K562 (cell line): Measurements from ENCODE around the gene DYRK1B.

Experiments used
- CHD1 ChIP-seq: fragments of 200-600 bp; sonication (generic); IDR thresholded peaks from one replicate; pipeline ENCODE4 v1.6.1; 2012; ENCODE audit warnings: mild to moderate bottlenecking, moderate library complexity, low read length, inconsistent platforms
- POLR2A ChIP-seq: fragments of 450-650 bp; conservative IDR thresholded peaks from 2 replicates; pipeline ENCODE4 v1.6.1; 2016
- RCOR1 ChIP-seq, 2 experiments: IDR thresholded peaks; 2 replicates each; pipeline ENCODE4 v1.6.1; 2012; ENCODE audit warnings: low read depth in 2 of 2, low read length in 2 of 2, borderline replicate concordance in 1 of 2, improper control_type of control experiment in 1 of 2
- TAF7 ChIP-seq: fragments of 450-650 bp; IDR thresholded peaks from 2 replicates; pipeline ENCODE4 v1.6.1; 2016; ENCODE audit warnings: missing genetic modification characterization, missing compliant biosample characterization
- TF ChIP-seq, protein P1 (sequence below), 3 experiments: IDR thresholded peaks in 2 of 3; conservative IDR thresholded peaks in 1 of 3; 2 replicates each; pipeline ENCODE4 v1.5.1; 2011 to 2012; ENCODE audit warnings: low read length in 3 of 3, mild to moderate bottlenecking in 3 of 3, control low read depth in 2 of 3, improper control_type of control experiment in 1 of 3, inconsistent platforms in 1 of 3, low read depth in 1 of 3, mixed read lengths in 1 of 3, moderate library complexity in 1 of 3; ENCODE audit not compliant: insufficient read depth in 2 of 3
- TF ChIP-seq, protein P2 (sequence below): IDR thresholded peaks from 3 replicates; pipeline ENCODE4 v1.6.1; 2011; ENCODE audit warnings: borderline replicate concordance, mild to moderate bottlenecking; ENCODE audit not compliant: insufficient read length, insufficient read depth

DNA sequence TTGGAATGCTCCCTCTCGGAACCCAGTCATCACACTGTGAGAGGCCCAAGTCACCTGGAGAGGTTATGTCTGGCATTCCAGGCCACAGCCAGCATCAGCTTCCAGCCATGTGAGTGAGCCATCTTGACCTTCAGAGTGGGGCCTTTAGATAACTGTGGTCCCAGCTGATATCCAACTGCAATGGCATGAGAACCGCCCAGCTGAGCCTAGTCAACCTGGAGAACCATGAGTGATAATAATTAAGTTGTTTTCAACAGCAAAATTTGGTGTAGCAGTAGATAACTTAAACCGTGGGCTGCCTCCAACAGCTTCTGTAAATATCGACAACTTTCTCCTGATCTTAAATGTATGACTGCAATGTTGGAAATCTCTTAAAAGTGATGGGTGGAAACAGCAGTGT lies 24.6 kb downstream of the DYRK1B start:
- TF ChIP-seq, protein P1, sequence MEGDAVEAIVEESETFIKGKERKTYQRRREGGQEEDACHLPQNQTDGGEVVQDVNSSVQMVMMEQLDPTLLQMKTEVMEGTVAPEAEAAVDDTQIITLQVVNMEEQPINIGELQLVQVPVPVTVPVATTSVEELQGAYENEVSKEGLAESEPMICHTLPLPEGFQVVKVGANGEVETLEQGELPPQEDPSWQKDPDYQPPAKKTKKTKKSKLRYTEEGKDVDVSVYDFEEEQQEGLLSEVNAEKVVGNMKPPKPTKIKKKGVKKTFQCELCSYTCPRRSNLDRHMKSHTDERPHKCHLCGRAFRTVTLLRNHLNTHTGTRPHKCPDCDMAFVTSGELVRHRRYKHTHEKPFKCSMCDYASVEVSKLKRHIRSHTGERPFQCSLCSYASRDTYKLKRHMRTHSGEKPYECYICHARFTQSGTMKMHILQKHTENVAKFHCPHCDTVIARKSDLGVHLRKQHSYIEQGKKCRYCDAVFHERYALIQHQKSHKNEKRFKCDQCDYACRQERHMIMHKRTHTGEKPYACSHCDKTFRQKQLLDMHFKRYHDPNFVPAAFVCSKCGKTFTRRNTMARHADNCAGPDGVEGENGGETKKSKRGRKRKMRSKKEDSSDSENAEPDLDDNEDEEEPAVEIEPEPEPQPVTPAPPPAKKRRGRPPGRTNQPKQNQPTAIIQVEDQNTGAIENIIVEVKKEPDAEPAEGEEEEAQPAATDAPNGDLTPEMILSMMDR (IDR thresholded peaks at IDR 0.05 in 2 of 3, conservative IDR thresholded peaks at IDR 0.05 in 1 of 3; ENCODE audit: insufficient read depth in 2 of 3, low read depth in 1 of 3, low read length in 3 of 3): no peak
- TF ChIP-seq TAF7 (tag) (no peak), CHD1 (no peak), RCOR1 (IDR thresholded peaks at IDR 0.05; ENCODE audit: borderline replicate concordance in 1 of 2, low read depth in 2 of 2, low read length in 2 of 2) (no peak), POLR2A (no peak)
- TF ChIP-seq, protein P2, sequence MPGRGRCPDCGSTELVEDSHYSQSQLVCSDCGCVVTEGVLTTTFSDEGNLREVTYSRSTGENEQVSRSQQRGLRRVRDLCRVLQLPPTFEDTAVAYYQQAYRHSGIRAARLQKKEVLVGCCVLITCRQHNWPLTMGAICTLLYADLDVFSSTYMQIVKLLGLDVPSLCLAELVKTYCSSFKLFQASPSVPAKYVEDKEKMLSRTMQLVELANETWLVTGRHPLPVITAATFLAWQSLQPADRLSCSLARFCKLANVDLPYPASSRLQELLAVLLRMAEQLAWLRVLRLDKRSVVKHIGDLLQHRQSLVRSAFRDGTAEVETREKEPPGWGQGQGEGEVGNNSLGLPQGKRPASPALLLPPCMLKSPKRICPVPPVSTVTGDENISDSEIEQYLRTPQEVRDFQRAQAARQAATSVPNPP: no peak
